Mesodermal cell (in vitro differentiated cells): ENCODE results near the gene R3HDM4.

Experiments
- H3K27ac ChIP-seq: 2 replicates; pipeline ENCODE4 v1.7.0; 2013; ENCODE audit warnings: mild to moderate bottlenecking, low read depth, low read length, moderate library complexity; ENCODE audit not compliant: severe bottlenecking
- H3K36me3 ChIP-seq: 2 replicates; pipeline ENCODE4 v1.7.1; 2013; ENCODE audit warnings: mild to moderate bottlenecking, low read length, moderate library complexity; ENCODE audit not compliant: control insufficient read depth, insufficient read depth
- H3K4me1 ChIP-seq: one replicate; pipeline ENCODE4 v1.7.1; 2013; ENCODE audit warnings: mild to moderate bottlenecking, low read length; ENCODE audit not compliant: insufficient read depth, control insufficient read depth, poor library complexity, severe bottlenecking
- H3K4me3 ChIP-seq: 2 replicates; pipeline ENCODE4 v1.7.0; 2013; ENCODE audit warnings: low read length, control low read depth, mild to moderate bottlenecking; ENCODE audit not compliant: insufficient read depth, poor library complexity, severe bottlenecking; ENCODE audit errors: extremely low read depth
- H3K9me3 ChIP-seq: 2 replicates; pipeline ENCODE4 v1.7.1; 2013; ENCODE audit warnings: mild to moderate bottlenecking, low read length, moderate library complexity; ENCODE audit not compliant: control insufficient read depth
- WGBS, 2 experiments: methylation state at CpG; one replicate each; pipeline ENCODE4 v1.1.5; 2013; ENCODE audit warnings: missing lambda C conversion rate in 2 of 2; ENCODE audit not compliant: insufficient coverage in 2 of 2; 5-methylcytosine and 5-hydroxymethylcytosine counted together

R3HDM4 gene

GRCh38 chr19:920051-920864, 7.2 kb upstream of the R3HDM4 start:
- Histone ChIP-seq H3K27ac (no peak overlapping the region), H3K4me3 (peak overlapping the region; percentile 11), H3K36me3 (no peaks in the 10 kb centered on the region), H3K9me3 (no peaks in the 10 kb centered on the region), H3K4me1 (peaks cover 4% of the 10 kb centered on the region)
- WGBS, 2 experiments, result 5% methylated on average over 50 to 55 of the region's 84 CpGs

- WGBS, 2 experiments, result 4 to 6% methylated on average over 66 of the region's 68 CpGs
- Histone ChIP-seq H3K4me1 (peaks cover 4% of the 10 kb centered on the region), H3K36me3 (no peaks in the 10 kb centered on the region), H3K9me3 (no peaks in the 10 kb centered on the region), H3K27ac (no peak overlapping the region), H3K4me3 (no peak overlapping the region)
These were observed 6.4 kb upstream of the R3HDM4 start for GRCh38 chr19:919199-920050.

- H3K4me3 ChIP-seq, result no peak overlapping the region
- WGBS, 2 experiments, result 3% methylated on average over 27 to 44 of the region's 58 CpGs
These were observed 5.6 kb upstream of the R3HDM4 start for GRCh38 chr19:918481-919198.

GRCh38 chr19:918152-918437, 5.1 kb upstream of the R3HDM4 start:
- WGBS, 2 experiments, result 2 to 10% methylated on average over 6 to 8 of the region's 12 CpGs

More at GRCh38 chr19:918481-919198, 5.6 kb upstream of the R3HDM4 start:
- no peaks in the 10 kb centered on the region for H3K9me3 ChIP-seq
- no peak overlapping the region for H3K27ac ChIP-seq
- H3K4me1 ChIP-seq, result no peaks in the 10 kb centered on the region
- no peaks in the 10 kb centered on the region for H3K36me3 ChIP-seq

GRCh38 chr19:917323-918151, 4.5 kb upstream of the R3HDM4 start, which contains the start of gene KISS1R:
Gene KISS1R (plus strand): TSS chr19:917333. CDS start chr19:917503, 170 bp downstream.
- Histone ChIP-seq H3K4me3 (peak within 1 kb of the TSS; percentile 29), H3K4me1 (no peaks in the 10 kb centered on the region), H3K36me3 (no peaks in the 10 kb centered on the region), H3K9me3 (no peaks in the 10 kb centered on the region), H3K27ac (no peak within 1 kb of the TSS)
- 0% methylated on average over 81 to 82 of the region's 87 CpGs for WGBS, 2 experiments

More at GRCh38 chr19:918152-918437, 5.1 kb upstream of the R3HDM4 start:
- Histone ChIP-seq H3K27ac (no peak overlapping the region), H3K4me1 (no peaks in the 10 kb centered on the region), H3K9me3 (no peaks in the 10 kb centered on the region), H3K36me3 (no peaks in the 10 kb centered on the region), H3K4me3 (no peak overlapping the region)

GRCh38 chr19:916645-917322, 3.8 kb upstream of the R3HDM4 start:
- no peaks in the 10 kb centered on the region for H3K36me3 ChIP-seq
- H3K4me1 ChIP-seq, result no peaks in the 10 kb centered on the region
- H3K4me3 ChIP-seq, result peak overlapping the region; percentile 29
- no peaks in the 10 kb centered on the region for H3K9me3 ChIP-seq
- WGBS, 2 experiments, result 9 to 10% methylated on average over 23 of the region's 35 CpGs
- no peak overlapping the region for H3K27ac ChIP-seq

DNA sequence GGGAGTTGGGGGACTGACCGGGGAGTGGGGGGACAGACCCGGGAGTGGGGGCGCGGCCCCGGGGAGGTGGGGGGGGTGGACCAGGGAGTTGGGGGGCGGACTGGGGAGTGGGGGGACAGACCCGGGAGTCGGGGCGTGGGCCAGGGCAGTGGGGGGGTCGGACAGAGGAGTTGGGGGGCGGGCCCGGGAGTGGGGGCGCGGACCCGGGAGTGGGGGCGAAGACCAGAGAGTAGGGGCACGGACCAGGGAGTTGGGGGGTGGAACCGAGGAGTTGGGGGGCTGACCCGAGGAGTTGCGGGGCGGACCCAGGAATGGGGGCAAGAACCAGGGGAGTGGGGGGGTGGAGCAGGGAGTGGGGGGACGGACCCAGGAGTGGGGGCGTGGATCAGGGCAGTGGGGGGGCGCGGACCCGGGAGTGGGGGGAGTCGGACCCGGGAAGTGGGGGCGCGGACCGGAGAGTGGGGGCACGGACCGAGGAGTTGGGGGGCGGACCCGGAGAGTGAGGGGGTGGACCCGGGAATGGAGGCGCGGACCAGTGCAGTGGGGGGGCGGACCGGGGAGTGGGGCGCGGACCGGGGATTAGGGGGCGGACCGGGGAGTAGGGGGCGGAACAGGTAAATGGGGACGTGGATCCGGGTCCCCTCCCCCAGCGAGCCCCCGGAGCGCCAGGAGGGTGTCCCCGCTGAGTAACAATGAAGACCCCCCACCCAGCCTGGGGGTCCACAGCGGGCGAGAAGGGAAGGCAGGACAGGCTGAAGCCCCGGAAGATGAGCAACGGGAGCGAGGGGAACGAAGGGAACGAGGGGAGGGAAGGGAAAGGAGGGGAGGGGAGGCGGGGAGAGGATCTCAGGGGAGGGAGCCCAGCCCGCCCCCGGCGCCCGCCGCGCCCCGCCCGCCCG, 589 bp downstream of the R3HDM4 start:
- H3K9me3 ChIP-seq, result no peaks in the 10 kb centered on the region
- peak overlapping the region; percentile 86 for H3K4me3 ChIP-seq
- 33% methylated on average over 16 of the region's 69 CpGs; no CpG with 5 or more reads in 1 of the 2 experiments for WGBS, 2 experiments
- H3K27ac ChIP-seq, result peak overlapping the region; percentile 41
- peaks cover 7% of the 10 kb centered on the region for H3K36me3 ChIP-seq
- peaks cover 7% of the 10 kb centered on the region for H3K4me1 ChIP-seq

DNA sequence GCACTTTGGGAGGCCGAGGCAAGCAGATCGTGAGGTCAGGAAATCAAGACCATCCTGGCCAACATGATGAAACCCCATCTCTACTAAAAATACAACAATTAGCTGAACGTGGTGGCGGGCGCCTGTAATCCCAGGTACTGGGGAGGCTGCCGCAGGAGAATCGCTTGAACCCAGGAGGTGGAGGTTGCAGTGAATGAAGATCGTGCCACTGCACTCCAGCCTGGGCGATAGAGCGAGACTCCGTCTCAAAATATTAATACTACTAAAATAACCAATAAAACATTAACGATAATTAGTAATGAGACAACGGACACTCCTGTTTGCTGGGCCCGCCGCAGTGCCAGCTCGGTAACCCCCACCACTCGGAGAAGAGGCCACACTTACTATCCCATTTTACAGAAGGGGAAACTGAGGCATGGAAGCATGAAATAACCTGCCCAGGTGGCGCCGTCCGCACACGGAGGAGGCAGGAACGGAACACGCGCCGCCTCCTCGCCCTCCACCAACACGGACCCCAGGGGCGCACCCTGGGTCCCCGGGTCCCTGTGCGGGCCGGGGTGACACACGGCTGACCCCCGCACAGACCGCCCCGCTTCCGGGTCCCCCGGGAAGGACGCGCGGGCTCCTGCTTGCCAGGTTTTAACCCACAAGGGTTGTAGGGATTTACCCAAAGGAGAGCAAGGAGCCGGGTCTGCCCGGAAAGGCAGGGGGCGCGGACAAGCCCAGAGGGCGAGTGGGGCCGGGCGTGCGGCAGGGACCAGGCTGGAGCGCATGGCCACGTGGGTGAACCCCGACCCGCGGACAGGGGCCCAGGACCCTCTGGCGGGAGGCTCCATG, 1.6 kb downstream of the R3HDM4 start:
- no peak overlapping the region for H3K27ac ChIP-seq
- H3K36me3 ChIP-seq, result peaks cover 7% of the 10 kb centered on the region
- WGBS, 2 experiments, result 97 to 99% methylated on average over 37 to 39 of the region's 54 CpGs
- H3K4me1 ChIP-seq, result peaks cover 7% of the 10 kb centered on the region
- H3K9me3 ChIP-seq, result no peaks in the 10 kb centered on the region
- H3K4me3 ChIP-seq, result no peak overlapping the region
